Measurements from ENCODE around the gene RRP1B. TPM values are rescaled to one million over a fixed set of nuclear protein-coding genes. Genes with fewer than 3 reads are reported as not detected.

Gene RRP1B
- total and polyA plus RNA-seq, 2 experiments from 2014 or later: 18.6 to 19.2 TPM

GRCh38 chr21:43741423-43742096, 82.2 kb downstream of the RRP1B start:
- Histone ChIP-seq H3K4me1 (ENCODE audit: insufficient read depth) (peaks cover 13% of the 10 kb centered on the region), H2AFZ (no peak overlapping the region), H4K20me1 (ENCODE audit: insufficient read depth, poor library complexity, severe bottlenecking) (no peaks in the 10 kb centered on the region), H3K27me3 (no peaks in the 10 kb centered on the region), H3K9me3 (ENCODE audit: low read depth) (no peaks in the 10 kb centered on the region), H3K9me2 (replicated peaks; ENCODE audit: insufficient read depth) (no peaks in the 10 kb centered on the region), H3K27ac (no peak overlapping the region), H3K36me3 (replicated peaks; ENCODE audit: insufficient read depth, low read depth) (no peaks in the 10 kb centered on the region), H3K4me2 (no peak overlapping the region), H3K79me2 (peaks cover 9% of the 10 kb centered on the region), H3K4me3 (no peak overlapping the region)
- 95% methylated on average over 10 of the region's 28 CpGs for WGBS (ENCODE audit: low lambda C conversion rate, missing lambda C conversion rate)
- TF ChIP-seq EZH2 (IDR thresholded peaks at IDR 0.05; ENCODE audit: borderline replicate concordance) (no peak), CTCF (IDR thresholded peaks at IDR 0.05; ENCODE audit: poor library complexity) (no peak), EZH2phosphoT487 (IDR thresholded peaks at IDR 0.05; ENCODE audit: low read depth, severe bottlenecking, unreplicated experiment) (no peak)
- DNase-seq (ENCODE audit: low spot score): no peak

- no peaks in the 10 kb centered on the region for H3K4me1 ChIP-seq (ENCODE audit: insufficient read depth)
- H3K36me3 ChIP-seq (replicated peaks; ENCODE audit: insufficient read depth, low read depth): no peaks in the 10 kb centered on the region
- H4K20me1 ChIP-seq (ENCODE audit: insufficient read depth, poor library complexity, severe bottlenecking): no peaks in the 10 kb centered on the region
- no peak overlapping the region for H3K27ac ChIP-seq
- no peak overlapping the region for H3K4me2 ChIP-seq
- TF ChIP-seq EZH2 (IDR thresholded peaks at IDR 0.05; ENCODE audit: borderline replicate concordance): no peak
- TF ChIP-seq EZH2phosphoT487 (IDR thresholded peaks at IDR 0.05; ENCODE audit: low read depth, severe bottlenecking, unreplicated experiment): no peak
- TF ChIP-seq CTCF (IDR thresholded peaks at IDR 0.05; ENCODE audit: poor library complexity): no peak
- H3K9me2 ChIP-seq (replicated peaks; ENCODE audit: insufficient read depth): no peaks in the 10 kb centered on the region
- H3K4me3 ChIP-seq: no peak overlapping the region
- DNase-seq (ENCODE audit: low spot score): no peak
- no peaks in the 10 kb centered on the region for H3K79me2 ChIP-seq
- 96% methylated on average over 8 of the region's 8 CpGs for WGBS (ENCODE audit: low lambda C conversion rate, missing lambda C conversion rate)
- H3K27me3 ChIP-seq: no peaks in the 10 kb centered on the region
- H2AFZ ChIP-seq: no peak overlapping the region
- H3K9me3 ChIP-seq (ENCODE audit: low read depth): no peaks in the 10 kb centered on the region
Measured at GRCh38 chr21:43743947-43744346, 84.6 kb downstream of the RRP1B start.

- H3K9me3 ChIP-seq (ENCODE audit: low read depth): no peaks in the 10 kb centered on the region
- no peaks in the 10 kb centered on the region for H3K4me1 ChIP-seq (ENCODE audit: insufficient read depth)
- H2AFZ ChIP-seq: no peak overlapping the region
- 98% methylated on average over 18 of the region's 18 CpGs for WGBS (ENCODE audit: low lambda C conversion rate, missing lambda C conversion rate)
- H3K36me3 ChIP-seq (replicated peaks; ENCODE audit: insufficient read depth, low read depth): no peaks in the 10 kb centered on the region
- H4K20me1 ChIP-seq (ENCODE audit: insufficient read depth, poor library complexity, severe bottlenecking): no peaks in the 10 kb centered on the region
- H3K27me3 ChIP-seq: no peaks in the 10 kb centered on the region
- no peaks in the 10 kb centered on the region for H3K9me2 ChIP-seq (replicated peaks; ENCODE audit: insufficient read depth)
- H3K4me2 ChIP-seq: no peak overlapping the region
- H3K27ac ChIP-seq: no peak overlapping the region
- H3K79me2 ChIP-seq: no peaks in the 10 kb centered on the region
- TF ChIP-seq CTCF (IDR thresholded peaks at IDR 0.05; ENCODE audit: poor library complexity) (no peak), EZH2 (IDR thresholded peaks at IDR 0.05; ENCODE audit: borderline replicate concordance) (no peak), EZH2phosphoT487 (IDR thresholded peaks at IDR 0.05; ENCODE audit: low read depth, severe bottlenecking, unreplicated experiment) (no peak)
- no peak for DNase-seq (ENCODE audit: low spot score)
- H3K4me3 ChIP-seq: no peak overlapping the region
Measured at GRCh38 chr21:43744725-43745124, 85.4 kb downstream of the RRP1B start.

Small RNA genes lying within 50 kb of the gene (microRNA-seq; reads per million reads assigned to microRNA genes)
- not detected for gene MIR6070

Small RNA genes lying within 50 kb of the gene (small RNA-seq; reads per million reads assigned to genes)
- not detected for gene MIR6070

Other genes starting within 250 kb of the RRP1B start
- 22.8 and 29.3 TPM in 2 replicates for gene SIK1, start 232.4 kb upstream of the RRP1B start, total RNA-seq
- gene SIK1, start 232.4 kb upstream of the RRP1B start, polyA plus RNA-seq: 7.7 and 9.6 TPM in 2 replicates
- 1.4 and 2.1 TPM in 2 replicates for gene HSF2BP, start 72 bp upstream of the RRP1B start, total RNA-seq
- 1.3 and 3.1 TPM in 2 replicates for gene HSF2BP, start 72 bp upstream of the RRP1B start, polyA plus RNA-seq
- 80.3 and 103 TPM in 2 replicates for gene PDXK, start 59.6 kb downstream of the RRP1B start, total RNA-seq
- gene PDXK, start 59.6 kb downstream of the RRP1B start, polyA plus RNA-seq: 185 and 192 TPM in 2 replicates
- 24.1 and 30.4 TPM in 2 replicates for gene CSTB, start 116.7 kb downstream of the RRP1B start, total RNA-seq
- gene CSTB, start 116.7 kb downstream of the RRP1B start, polyA plus RNA-seq: 116 and 120 TPM in 2 replicates
- 20.8 and 24.1 TPM in 2 replicates for gene RRP1, start 130.0 kb downstream of the RRP1B start, total RNA-seq
- 32.0 and 40.9 TPM in 2 replicates for gene RRP1, start 130.0 kb downstream of the RRP1B start, polyA plus RNA-seq
- gene AGPAT3, start 205.7 kb downstream of the RRP1B start, total RNA-seq: 51.2 and 63.9 TPM in 2 replicates
- gene AGPAT3, start 205.7 kb downstream of the RRP1B start, polyA plus RNA-seq: 31.7 and 41.0 TPM in 2 replicates